DOHH2 (cell line): Measurements from ENCODE around the gene DEFB123.

Source experiments
- H3F3A ChIP-seq: fragments of 200-600 bp; sonication (generic), shearing (Covaris generic); 2 replicates; pipeline ENCODE4 v1.6.0; 2016; ENCODE audit warnings: antibody characterized with exemption, mild to moderate bottlenecking; ENCODE audit not compliant: control insufficient read depth, insufficient read depth
- H3K27ac ChIP-seq: fragments of 200-600 bp; sonication (generic); 2 replicates; pipeline ENCODE4 v1.5.1; 2014; ENCODE audit warnings: low read depth, mild to moderate bottlenecking, low read length, moderate library complexity
- H3K27me3 ChIP-seq: fragments of 200-600 bp; sonication (generic); 2 replicates; pipeline ENCODE4 v1.6.1; 2014; ENCODE audit warnings: mild to moderate bottlenecking, low read length, mixed read lengths; ENCODE audit not compliant: control insufficient read depth
- H3K36me3 ChIP-seq: fragments of 200-600 bp; sonication (generic); 2 replicates; pipeline ENCODE4 v1.6.1; 2014; ENCODE audit warnings: mild to moderate bottlenecking, low read length, moderate library complexity, mixed read lengths; ENCODE audit not compliant: control insufficient read depth
- H3K4me1 ChIP-seq: fragments of 200-600 bp; sonication (generic); 2 replicates; pipeline ENCODE4 v1.6.1; 2014; ENCODE audit warnings: mild to moderate bottlenecking, low read length, mixed read lengths; ENCODE audit not compliant: control insufficient read depth
- H3K4me2 ChIP-seq: fragments of 200-600 bp; sonication (generic); 2 replicates; pipeline ENCODE4 v1.6.0; 2014; ENCODE audit warnings: mild to moderate bottlenecking, low read length, moderate library complexity
- H3K4me3 ChIP-seq: fragments of 200-600 bp; sonication (generic); 2 replicates; pipeline ENCODE4 v1.5.1; 2014; ENCODE audit warnings: mild to moderate bottlenecking, low read length, mixed read lengths
- H3K79me2 ChIP-seq: fragments of 200-600 bp; sonication (generic); 2 replicates; pipeline ENCODE4 v1.6.1; 2014; ENCODE audit warnings: mild to moderate bottlenecking, low read length, mixed read lengths; ENCODE audit not compliant: control insufficient read depth
- H3K9me2 ChIP-seq: fragments of 200-600 bp; sonication (generic); replicated peaks from 2 replicates; pipeline ENCODE4 v1.6.1; 2014; ENCODE audit warnings: mild to moderate bottlenecking, low read length, mixed read lengths; ENCODE audit not compliant: control insufficient read depth
- H3K9me3 ChIP-seq: fragments of 200-600 bp; sonication (generic); 2 replicates; pipeline ENCODE4 v1.6.1; 2014; ENCODE audit warnings: antibody characterized with exemption, low read length, mixed read lengths; ENCODE audit not compliant: control insufficient read depth, insufficient read depth
- H4K20me1 ChIP-seq: fragments of 200-600 bp; sonication (generic); 2 replicates; pipeline ENCODE4 v1.6.0; 2014; ENCODE audit warnings: low read depth, mild to moderate bottlenecking, antibody characterized with exemption, low read length, moderate library complexity; ENCODE audit not compliant: control insufficient read depth, insufficient read depth
- CTCF ChIP-seq: fragments of 200-600 bp; sonication (generic); IDR thresholded peaks from one replicate; pipeline ENCODE4 v1.5.1; 2014; ENCODE audit warnings: antibody characterized with exemption, mild to moderate bottlenecking, low read depth, low read length; ENCODE audit not compliant: poor library complexity, severe bottlenecking
- EZH2phosphoT487 ChIP-seq: fragments of 200-600 bp; sonication (generic); IDR thresholded peaks from 2 replicates; pipeline ENCODE4 v1.6.1; 2017; ENCODE audit warnings: borderline replicate concordance, mild to moderate bottlenecking, antibody characterized with exemption, low read length, moderate library complexity, mixed read lengths

Gene DEFB123

GRCh38 chr20:31497838-31498540, 57.6 kb downstream of the DEFB123 start:
- Histone ChIP-seq H3K9me3 (no peaks in the 10 kb centered on the region), H3K79me2 (no peaks in the 10 kb centered on the region), H3F3A (no peaks in the 10 kb centered on the region), H3K27ac (no peak overlapping the region), H3K4me3 (no peak overlapping the region), H3K36me3 (no peaks in the 10 kb centered on the region), H4K20me1 (no peaks in the 10 kb centered on the region), H3K9me2 (no peaks in the 10 kb centered on the region), H3K4me2 (no peak overlapping the region), H3K4me1 (no peaks in the 10 kb centered on the region), H3K27me3 (0 out of 2 replicates have a peak, but pooled peaks cover 10% of the 10 kb centered on the region)
- TF ChIP-seq EZH2phosphoT487, result no peak
- no peak for TF ChIP-seq CTCF
